HepG2 (cell line): ENCODE results near the gene ACTG2. TPM values are rescaled to one million over a fixed set of nuclear protein-coding genes. Genes with fewer than 3 reads are reported as not detected.

Experiments
- ATAC-seq: fragments of 200-7000 bp; cut with Tn5 transposase; 3 replicates; pipeline ENCODE4 v1.9.1; 2020; ENCODE audit warnings: mild to moderate bottlenecking, moderate library complexity
- BruUV-seq: library from RNA; stranded (reverse); fragments of 400-500 nt; replicated peaks from 2 replicates; lab custom pipeline; 2021; lab: Mats Ljungman, UMichigan
- CTCF ChIA-PET: fragments of 300-600 bp; formaldehyde crosslinking; extraction: SDS; loops from one replicate; lab custom pipeline; 2021; ENCODE audit warnings: low total read pairs, inconsistent platforms, low intra/inter-chr PET ratio; lab: Yijun Ruan, JAX
- POLR2A ChIA-PET: fragments of 350-600 bp; sonication (Branson Sonifier 250); formaldehyde crosslinking; loops from one replicate; lab custom pipeline; 2020; ENCODE audit warnings: antibody characterized with exemption, inconsistent platforms; lab: Yijun Ruan, JAX
- DNase-seq: peaks from one replicate; pipeline ENCODE4 v3.0.0-alpha.2; 2015; ENCODE audit warnings: low spot score
- FAIRE-seq: peaks from 3 replicates; lab custom pipeline; 2011; peaks lifted over from hg19 to GRCh38; lab: Jason Lieb, UNC
- H2AFZ ChIP-seq: one replicate; pipeline ENCODE4 v1.6.1; 2011; ENCODE audit warnings: low read length, inconsistent platforms
- H3K27ac ChIP-seq: fragments of 300-600 bp; 3 replicates; pipeline ENCODE4 v1.8.0; 2011; ENCODE audit warnings: mixed run types, mild to moderate bottlenecking, mixed read lengths, low read length, inconsistent platforms; ENCODE audit not compliant: insufficient read depth; ENCODE audit errors: extremely low read length
- H3K27me3 ChIP-seq, 2 experiments: fragments of 200-600 bp in 1 of 2; 2 replicates in 1 of 2; 3 replicates in 1 of 2; pipeline versions ENCODE4 v1.6.0 to v1.8.0; 2011; ENCODE audit warnings: low read length in 2 of 2, mild to moderate bottlenecking in 2 of 2, moderate library complexity in 2 of 2, inconsistent platforms in 1 of 2; ENCODE audit not compliant: insufficient read depth in 2 of 2, control insufficient read depth in 1 of 2
- H3K36me3 ChIP-seq, 2 experiments: fragments of 200-600 bp in 1 of 2; replicated peaks in 1 of 2; 2 replicates in 1 of 2; 3 replicates in 1 of 2; pipeline versions ENCODE4 v1.5.1 to v1.8.0; 2011; ENCODE audit warnings: low read length in 2 of 2, inconsistent platforms in 1 of 2; ENCODE audit not compliant: insufficient read depth in 2 of 2, control insufficient read depth in 1 of 2
- H3K4me1 ChIP-seq: 2 replicates; pipeline ENCODE4 v1.5.1; 2012; ENCODE audit warnings: low read length, inconsistent platforms; ENCODE audit not compliant: insufficient read depth
- H3K4me2 ChIP-seq: 2 replicates; pipeline ENCODE4 v1.6.0; 2011; ENCODE audit warnings: low read depth, low read length, inconsistent platforms
- H3K4me3 ChIP-seq, 3 experiments: fragments of 200-600 bp in 1 of 3; sonication (generic), shearing (Covaris generic) in 1 of 3; replicated peaks in 1 of 3; 2 replicates each; pipeline ENCODE4 v1.5.1; 2011 to 2016; ENCODE audit warnings: low read length in 3 of 3, inconsistent platforms in 2 of 3, low read depth in 2 of 3, mild to moderate bottlenecking in 2 of 3, control low read depth in 1 of 3, mixed read lengths in 1 of 3; ENCODE audit not compliant: insufficient read depth in 1 of 3
- H3K79me2 ChIP-seq: one replicate; pipeline ENCODE4 v1.6.1; 2011; ENCODE audit warnings: low read length, inconsistent platforms; ENCODE audit not compliant: insufficient read depth
- H3K9ac ChIP-seq: 2 replicates; pipeline ENCODE4 v1.6.0; 2011; ENCODE audit warnings: mild to moderate bottlenecking, low read depth, low read length, inconsistent platforms; ENCODE audit not compliant: insufficient read depth
- H3K9me3 ChIP-seq: 2 replicates; pipeline ENCODE4 v1.5.1; 2012; ENCODE audit warnings: mild to moderate bottlenecking, low read length
- H4K20me1 ChIP-seq: 2 replicates; pipeline ENCODE4 v1.6.0; 2011; ENCODE audit warnings: inconsistent platforms, mild to moderate bottlenecking, low read length, moderate library complexity; ENCODE audit not compliant: insufficient read depth
- ARID2 ChIP-seq: sonication (generic); formaldehyde crosslinking; IDR thresholded peaks from 2 replicates; pipeline ENCODE4 v1.8.1; 2022; ENCODE audit warnings: mild to moderate bottlenecking, missing genetic modification reagents, borderline replicate concordance
- CCDC6 ChIP-seq: sonication (generic); formaldehyde crosslinking; IDR thresholded peaks from 2 replicates; pipeline ENCODE4 v1.8.1; 2022; ENCODE audit warnings: mild to moderate bottlenecking, missing genetic modification reagents, moderate library complexity
- FOXK2 ChIP-seq: fragments of 450-650 bp; IDR thresholded peaks from 2 replicates; pipeline ENCODE4 v1.6.1; 2016
- GLI4 ChIP-seq: sonication (generic); formaldehyde crosslinking; IDR thresholded peaks from 2 replicates; pipeline ENCODE4 v1.5.1; 2020; ENCODE audit warnings: missing genetic modification reagents, mild to moderate bottlenecking, moderate library complexity, borderline replicate concordance
- KAT7 ChIP-seq: IDR thresholded peaks from 2 replicates; pipeline ENCODE4 v1.6.1; 2018; ENCODE audit warnings: borderline replicate concordance, missing compliant biosample characterization
- PCBP1 ChIP-seq: fragments of 200-400 bp; formaldehyde crosslinking; IDR thresholded peaks from 2 replicates; pipeline ENCODE4 v1.6.1; 2017; ENCODE audit warnings: mild to moderate bottlenecking, low read depth, low read length, borderline replicate concordance
- SETDB1 ChIP-seq: sonication (generic); formaldehyde crosslinking; IDR thresholded peaks from 2 replicates; pipeline ENCODE4 v1.5.1; 2020; ENCODE audit warnings: missing genetic modification reagents, mild to moderate bottlenecking, borderline replicate concordance
- SNRNP70 ChIP-seq: fragments of 200-400 bp; formaldehyde crosslinking; IDR thresholded peaks from 2 replicates; pipeline ENCODE4 v1.6.1; 2017; ENCODE audit warnings: mild to moderate bottlenecking, low read depth, low read length, moderate library complexity
- ZBTB7A ChIP-seq: sonication (generic); formaldehyde crosslinking; IDR thresholded peaks from 2 replicates; pipeline ENCODE4 v1.8.0; 2022; ENCODE audit warnings: mild to moderate bottlenecking, missing genetic modification reagents
- ZNF12 ChIP-seq: sonication (generic); formaldehyde crosslinking; IDR thresholded peaks from 2 replicates; pipeline ENCODE4 v1.5.0; 2020; ENCODE audit warnings: missing genetic modification reagents
- ZNF747 ChIP-seq: sonication (generic); formaldehyde crosslinking; IDR thresholded peaks from 2 replicates; pipeline ENCODE4 v1.8.1; 2023; ENCODE audit warnings: missing genetic modification reagents, mild to moderate bottlenecking, borderline replicate concordance
- ZNF781 ChIP-seq: sonication (generic); formaldehyde crosslinking; IDR thresholded peaks from 2 replicates; pipeline ENCODE4 v1.5.1; 2020; ENCODE audit warnings: borderline replicate concordance, mild to moderate bottlenecking, missing genetic modification reagents; ENCODE audit errors: not compliant biosample characterization
- WGBS: methylation state at CpG from one replicate; pipeline ENCODE4 v1.1.6; 2017; ENCODE audit warnings: low lambda C conversion rate; 5-methylcytosine and 5-hydroxymethylcytosine counted together
- in situ Hi-C: cut with HindIII; loops from 2 replicates; pipeline ENCODE4 v1.10.0; 2017; ENCODE audit warnings: low pct_unique_long_range_greater_than_20kb; ENCODE audit not compliant: extremely low pct_ligation_motif_present
- intact Hi-C: fragments of 100-400 bp; cut with micrococcal nuclease; formaldehyde crosslinking; loops from one replicate; pipeline ENCODE4 v1.10.0; 2022; ENCODE audit not compliant: unreplicated experiment
- polyA plus RNA-seq, 8 experiments: library from polyadenylated mRNA; depleted of rRNA in 3 of 8; stranded (reverse) in 7 of 8; unstranded in 1 of 8; fragments of >200 nt; fragmentation: Illumina TruSeq in 4 of 8; extraction: Trizol in 4 of 8; gene quantifications; 2 replicates each; pipeline versions ENCODE4 v1.2.1 to v1.2.3, GENCODE V29; 2011 to 2016; ENCODE audit warnings: low read depth in 4 of 8, missing spikeins in 1 of 8, mixed read lengths in 1 of 8; ENCODE audit not compliant: insufficient read depth in 1 of 8
- total RNA-seq, 5 experiments: library from RNA; depleted of rRNA; stranded (reverse); fragments of >200 nt; fragmentation: Illumina TruSeq; extraction: Trizol; gene quantifications; 2 replicates each; pipeline ENCODE4 v1.2.3, GENCODE V29; 2016; ENCODE audit warnings: low read depth in 1 of 5
- TF ChIP-seq, protein P1 (sequence below): sonication (generic); formaldehyde crosslinking; IDR thresholded peaks from 2 replicates; pipeline ENCODE4 v1.5.0; 2020; ENCODE audit warnings: mild to moderate bottlenecking, missing genetic modification reagents

ACTG2 gene
- total and polyA plus RNA-seq, 2 of the 13 experiments (the other 11 are each of a cell fraction or from before 2014, with no cell fraction given) = 0.13 TPM; not detected in 1

DNA sequence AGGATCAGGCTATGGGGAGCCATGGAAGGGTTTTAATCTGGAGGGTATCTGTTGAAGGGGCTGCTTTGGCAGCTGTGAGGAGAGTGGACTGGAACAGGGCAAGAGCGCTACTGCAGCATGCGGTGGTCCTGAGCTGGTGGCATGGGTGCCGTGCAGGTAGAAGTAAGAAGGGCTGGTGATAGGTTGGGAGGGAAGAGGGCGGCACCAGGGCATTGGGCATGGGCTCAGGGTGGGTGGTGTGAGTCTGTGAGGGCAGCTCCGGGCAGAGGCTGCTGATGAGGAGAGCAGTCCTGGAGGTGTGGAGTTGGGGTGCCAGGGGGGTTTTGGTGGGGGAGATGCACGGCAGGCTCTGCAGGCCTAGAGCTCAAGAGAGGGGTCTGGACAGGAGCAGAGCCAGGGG is 2.1 kb downstream of the ACTG2 start:
- Histone ChIP-seq H3K27me3 (peaks cover 4 to 70% of the 10 kb centered on the region in 2 experiments), H4K20me1 (no peaks in the 10 kb centered on the region), H3K79me2 (no peaks in the 10 kb centered on the region), H3K9me3 (no peaks in the 10 kb centered on the region), H3K4me3 (no peak overlapping the region), H3K27ac (no peak overlapping the region), H3K9ac (no peak overlapping the region), H3K4me2 (no peak overlapping the region), H3K36me3 (no peaks in the 10 kb centered on the region), H3K4me1 (peaks cover 28% of the 10 kb centered on the region), H2AFZ (no peak overlapping the region)
- ChIA-PET CTCF (no interaction called here), POLR2A (no interaction called here)
- BruUV-seq = no TSS peak
- in situ Hi-C loops (no loop called here), intact Hi-C loops (no loop called here)
- no peak for FAIRE-seq
- DNase-seq = no peak
- 56% methylated on average over 6 of the region's 6 CpGs for WGBS
- no peak for ATAC-seq
- no peak for TF ChIP-seq ZNF747 (CRISPR knock-in tag)
- no peak for TF ChIP-seq ARID2 (CRISPR knock-in tag)
- TF ChIP-seq FOXK2 = no peak
- TF ChIP-seq CCDC6 (CRISPR knock-in tag) = no peak
- no peak for TF ChIP-seq GLI4 (CRISPR knock-in tag)
- no peak for TF ChIP-seq PCBP1
- no peak for TF ChIP-seq SETDB1 (CRISPR knock-in tag)
- TF ChIP-seq ZBTB7A (CRISPR knock-in tag) = no peak
- no peak for TF ChIP-seq ZNF12 (CRISPR knock-in tag)

DNA sequence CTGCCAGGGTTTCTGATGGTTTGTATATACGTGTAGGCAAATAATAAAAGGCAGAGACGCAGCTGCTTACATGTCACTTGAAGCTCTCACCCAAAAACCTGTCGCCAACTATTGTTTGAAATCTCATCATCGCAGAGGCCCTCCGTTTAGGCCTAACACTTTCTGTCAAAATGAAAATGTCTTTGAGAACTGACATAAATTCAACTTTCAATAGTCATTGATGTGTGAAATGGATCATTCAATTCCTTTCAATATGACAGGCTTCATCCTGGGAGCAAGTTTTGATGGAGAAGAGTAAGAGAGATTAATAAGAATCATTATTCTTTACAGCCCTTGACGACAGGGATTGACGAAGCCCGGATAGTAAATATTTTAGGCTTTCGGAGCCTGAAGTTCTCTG is 2.7 kb downstream of the ACTG2 start:
- 57% methylated on average over 9 of the region's 9 CpGs for WGBS
- no TSS peak for BruUV-seq
- no peak overlapping the region for H3K4me3 ChIP-seq
- no peak for FAIRE-seq
- no peak for TF ChIP-seq KAT7 (CRISPR knock-in tag)
- TF ChIP-seq FOXK2 = no peak
- TF ChIP-seq, protein P1, sequence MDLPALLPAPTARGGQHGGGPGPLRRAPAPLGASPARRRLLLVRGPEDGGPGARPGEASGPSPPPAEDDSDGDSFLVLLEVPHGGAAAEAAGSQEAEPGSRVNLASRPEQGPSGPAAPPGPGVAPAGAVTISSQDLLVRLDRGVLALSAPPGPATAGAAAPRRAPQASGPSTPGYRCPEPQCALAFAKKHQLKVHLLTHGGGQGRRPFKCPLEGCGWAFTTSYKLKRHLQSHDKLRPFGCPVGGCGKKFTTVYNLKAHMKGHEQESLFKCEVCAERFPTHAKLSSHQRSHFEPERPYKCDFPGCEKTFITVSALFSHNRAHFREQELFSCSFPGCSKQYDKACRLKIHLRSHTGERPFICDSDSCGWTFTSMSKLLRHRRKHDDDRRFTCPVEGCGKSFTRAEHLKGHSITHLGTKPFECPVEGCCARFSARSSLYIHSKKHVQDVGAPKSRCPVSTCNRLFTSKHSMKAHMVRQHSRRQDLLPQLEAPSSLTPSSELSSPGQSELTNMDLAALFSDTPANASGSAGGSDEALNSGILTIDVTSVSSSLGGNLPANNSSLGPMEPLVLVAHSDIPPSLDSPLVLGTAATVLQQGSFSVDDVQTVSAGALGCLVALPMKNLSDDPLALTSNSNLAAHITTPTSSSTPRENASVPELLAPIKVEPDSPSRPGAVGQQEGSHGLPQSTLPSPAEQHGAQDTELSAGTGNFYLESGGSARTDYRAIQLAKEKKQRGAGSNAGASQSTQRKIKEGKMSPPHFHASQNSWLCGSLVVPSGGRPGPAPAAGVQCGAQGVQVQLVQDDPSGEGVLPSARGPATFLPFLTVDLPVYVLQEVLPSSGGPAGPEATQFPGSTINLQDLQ (CRISPR knock-in tag) = no peak
- no peak for TF ChIP-seq ZNF781
- no peak for TF ChIP-seq SNRNP70
- TF ChIP-seq, all 625 proteins: peak for 0
- Histone ChIP-seq H3K27me3 (peaks cover 6 to 71% of the 10 kb centered on the region in 2 experiments), H3K4me2 (no peak overlapping the region), H3K9ac (no peak overlapping the region), H3K4me1 (peaks cover 23% of the 10 kb centered on the region), H4K20me1 (no peaks in the 10 kb centered on the region), H3K36me3 (no peaks in the 10 kb centered on the region), H3K79me2 (no peaks in the 10 kb centered on the region), H2AFZ (no peak overlapping the region), H3K9me3 (no peaks in the 10 kb centered on the region), H3K27ac (no peak overlapping the region)
- ChIA-PET POLR2A (no interaction called here), CTCF (no interaction called here)
- DNase-seq (no peak), ATAC-seq (no peak)
- intact Hi-C loops = no loop called here
- in situ Hi-C loops = no loop called here
